GM18861 (cell line): ENCODE measurements around the gene DTHD1.

ENCODE experiments used
- ATAC-seq: cut with Tn5 transposase; IDR thresholded peaks from one replicate; pipeline ENCODE4 v1.9.1; 2021; ENCODE audit not compliant: unreplicated experiment

Gene DTHD1

DNA sequence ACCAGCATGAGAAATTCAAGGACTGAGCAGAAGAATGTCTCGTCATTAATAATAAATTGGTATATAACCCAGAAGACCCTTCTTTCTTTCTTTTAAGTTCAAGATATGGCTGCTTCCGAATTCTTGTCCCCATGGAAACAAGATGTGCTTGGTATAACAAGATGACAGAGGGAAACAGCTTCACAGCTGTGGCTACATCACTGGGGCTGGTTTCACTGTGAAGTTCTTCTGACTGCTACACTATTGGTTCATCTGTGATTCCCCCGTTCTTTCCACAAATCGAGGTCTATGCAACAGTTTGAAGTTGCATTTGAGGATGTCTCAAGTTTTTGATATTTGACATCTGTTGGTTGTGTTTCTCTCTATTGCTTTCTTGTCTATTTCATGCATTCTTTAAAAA, 12.3 kb upstream of the DTHD1 start:
- no peak for ATAC-seq

DNA sequence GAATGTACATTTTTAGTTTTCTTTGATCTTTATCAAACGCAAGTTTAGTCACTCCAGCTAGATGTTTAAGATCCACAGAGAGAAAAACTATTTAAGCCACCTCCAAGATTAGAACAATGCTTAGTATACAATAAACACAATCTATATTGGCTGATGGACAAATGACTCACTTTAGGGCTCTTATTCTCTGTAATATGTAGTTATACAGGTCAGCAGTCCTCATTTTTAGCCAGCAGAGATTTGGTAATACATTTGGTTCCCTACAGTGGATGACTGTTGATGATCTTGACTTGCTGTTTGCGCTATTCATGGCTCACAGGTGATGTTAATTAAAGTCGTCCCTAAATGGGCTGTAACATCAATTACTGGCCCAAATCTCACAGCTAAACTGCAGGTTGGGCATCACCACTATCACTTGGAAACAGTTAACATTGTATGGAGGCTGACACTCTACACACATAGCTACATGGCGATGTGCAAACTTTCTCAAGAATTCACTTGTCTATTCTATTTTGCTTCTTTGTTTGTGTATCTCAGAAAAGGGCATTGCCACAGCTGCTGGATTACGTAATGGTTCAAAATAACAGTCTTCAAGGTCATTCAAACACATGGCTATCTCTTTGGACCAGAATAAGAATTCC, 11.8 kb upstream of the DTHD1 start:
- ATAC-seq, result no peak

DNA sequence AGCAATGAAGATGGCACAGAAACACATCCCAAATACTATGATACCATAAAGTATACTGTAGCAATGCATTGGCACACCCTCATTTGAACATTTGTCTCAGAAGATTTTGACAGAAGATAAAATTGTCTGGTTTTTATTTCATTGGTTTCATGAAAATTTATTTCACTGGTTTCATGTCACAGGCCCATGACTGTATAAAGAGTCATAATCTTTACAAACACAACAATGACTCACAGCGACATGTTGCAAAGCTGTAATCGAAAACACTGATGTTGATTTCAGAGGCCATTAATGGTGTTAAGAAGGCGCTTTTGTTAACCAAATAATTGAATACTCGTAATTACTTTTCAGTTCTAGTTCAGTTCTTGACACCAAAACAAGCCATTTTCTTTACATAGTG, 8.1 kb upstream of the DTHD1 start:
- no peak for ATAC-seq

DNA sequence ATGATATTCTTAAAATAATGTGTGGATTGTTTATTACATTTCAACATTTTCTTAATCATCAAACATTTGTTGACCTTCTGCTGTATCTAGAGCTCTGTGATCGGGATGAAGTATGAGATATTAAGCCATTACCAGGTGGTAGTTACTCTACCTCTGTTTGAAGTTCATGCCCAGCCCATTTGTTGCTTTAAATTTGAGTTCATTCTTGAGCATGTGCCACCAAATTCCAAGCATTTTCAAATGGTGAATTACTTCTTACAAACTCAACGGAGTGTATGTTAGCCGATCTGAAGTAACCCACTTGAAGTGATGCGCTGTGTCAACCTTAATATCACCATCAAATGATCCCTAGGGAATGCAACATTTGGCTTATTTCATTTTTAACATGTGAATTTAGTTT, 7.3 kb upstream of the DTHD1 start:
- no peak for ATAC-seq

DNA sequence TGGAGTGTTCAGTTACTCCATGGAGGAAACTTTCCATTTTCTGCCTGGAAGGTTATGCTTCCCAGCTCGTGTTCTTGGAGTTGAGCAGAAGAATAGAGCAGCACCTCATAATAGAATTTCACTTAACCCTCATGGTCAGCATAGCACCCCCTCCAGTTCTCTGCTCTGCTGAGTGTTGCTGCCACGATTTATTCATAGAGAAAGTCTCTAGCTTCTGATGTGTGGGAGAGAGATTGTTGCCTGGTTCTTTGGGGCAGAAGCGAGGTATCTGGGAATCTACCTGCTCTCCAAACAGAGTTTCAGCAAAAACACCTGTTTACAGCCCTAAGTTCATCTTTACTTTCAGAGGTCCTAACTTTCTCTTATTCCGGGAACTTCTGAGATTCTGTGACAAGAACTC, 3.9 kb upstream of the DTHD1 start:
- no peak for ATAC-seq

DNA sequence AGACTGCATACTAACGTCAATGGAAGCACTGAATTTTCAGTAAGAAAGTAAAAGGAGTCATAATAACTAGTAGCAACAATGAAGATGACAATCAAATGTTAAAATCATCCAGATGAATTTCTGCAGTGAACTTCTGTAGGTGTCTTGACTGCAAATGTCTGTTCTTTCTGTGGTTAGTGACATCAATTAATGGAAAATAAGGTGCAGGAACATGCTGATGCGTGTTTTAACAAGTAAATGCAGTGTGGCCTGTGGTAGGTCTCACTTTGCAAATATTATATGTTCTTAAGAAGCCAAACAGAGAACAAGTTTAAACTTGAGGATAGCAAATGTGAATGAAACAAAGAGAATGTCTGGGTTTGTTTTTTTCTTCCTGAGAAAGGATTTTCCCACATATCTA, 2.6 kb upstream of the DTHD1 start:
- no peak for ATAC-seq

DNA sequence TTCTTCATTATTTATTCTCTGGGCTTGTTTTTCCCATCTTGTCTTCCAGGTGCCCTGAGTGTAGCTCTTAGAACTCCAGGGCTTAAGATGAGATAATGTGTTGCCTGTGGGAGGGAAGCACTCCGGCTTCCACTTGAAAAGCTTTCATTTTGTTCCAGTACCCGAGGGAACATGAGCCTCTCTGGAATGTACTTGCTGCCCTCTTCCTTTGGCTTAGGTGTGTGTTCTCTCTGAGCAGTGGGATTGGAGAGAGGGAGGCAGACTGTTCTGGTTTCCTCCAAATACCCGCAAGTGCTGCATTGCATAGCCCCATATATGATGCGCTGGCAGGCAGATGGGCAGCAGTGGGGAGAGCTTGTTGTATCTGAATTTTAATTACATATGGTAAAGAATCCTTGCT, 861 bp upstream of the DTHD1 start:
- no peak for ATAC-seq

DNA sequence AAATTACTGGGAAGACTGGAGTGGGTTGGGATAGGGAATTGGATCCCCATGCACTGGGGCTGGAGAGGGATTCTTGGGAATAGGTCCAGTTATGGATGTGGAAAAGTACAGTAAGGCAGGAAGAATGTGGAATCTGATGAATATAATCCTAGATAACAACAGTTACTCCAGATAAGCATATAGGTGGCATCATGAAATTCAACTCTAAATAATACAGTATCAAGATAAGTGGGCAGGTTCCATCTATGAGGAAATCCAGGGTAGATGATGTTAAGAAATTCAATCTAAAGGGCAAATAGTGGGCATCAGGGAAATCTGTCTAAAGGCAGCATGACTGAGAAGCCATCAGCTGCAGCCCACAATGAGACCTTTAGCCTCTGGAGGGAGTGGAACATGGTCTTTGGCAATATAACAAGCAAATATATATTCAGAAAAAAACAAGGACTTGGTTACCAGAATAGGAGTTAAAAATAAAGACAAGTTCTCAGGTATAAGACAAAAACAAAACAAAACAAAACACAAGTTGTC, 1.2 kb downstream of the DTHD1 start:
- ATAC-seq, result no peak

DNA sequence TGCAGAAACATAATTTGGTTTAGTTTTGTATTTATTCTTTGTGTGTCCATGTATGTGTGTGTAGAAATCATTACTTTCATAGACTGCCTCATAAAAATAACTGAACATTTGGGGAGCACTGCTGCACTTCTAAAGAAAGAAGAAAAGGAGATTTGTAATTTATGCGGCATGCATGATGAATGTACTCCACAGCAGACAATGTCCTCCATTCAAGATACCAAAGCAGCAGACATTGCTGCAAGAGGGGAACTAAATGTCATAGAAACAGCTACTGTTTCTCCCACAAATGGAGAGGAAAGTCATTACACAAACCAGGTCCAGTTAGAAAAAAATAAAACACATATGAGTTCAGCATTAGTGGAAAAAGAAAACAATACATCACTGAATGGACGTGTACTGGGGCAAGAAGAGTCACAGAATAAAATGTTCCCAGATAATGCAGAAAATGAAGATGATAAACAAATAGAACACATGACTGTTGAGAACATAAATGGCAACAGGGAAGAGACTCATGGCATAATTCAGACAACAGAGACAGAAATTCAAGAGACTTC, 2.6 kb downstream of the DTHD1 start:
- no peak for ATAC-seq

DNA sequence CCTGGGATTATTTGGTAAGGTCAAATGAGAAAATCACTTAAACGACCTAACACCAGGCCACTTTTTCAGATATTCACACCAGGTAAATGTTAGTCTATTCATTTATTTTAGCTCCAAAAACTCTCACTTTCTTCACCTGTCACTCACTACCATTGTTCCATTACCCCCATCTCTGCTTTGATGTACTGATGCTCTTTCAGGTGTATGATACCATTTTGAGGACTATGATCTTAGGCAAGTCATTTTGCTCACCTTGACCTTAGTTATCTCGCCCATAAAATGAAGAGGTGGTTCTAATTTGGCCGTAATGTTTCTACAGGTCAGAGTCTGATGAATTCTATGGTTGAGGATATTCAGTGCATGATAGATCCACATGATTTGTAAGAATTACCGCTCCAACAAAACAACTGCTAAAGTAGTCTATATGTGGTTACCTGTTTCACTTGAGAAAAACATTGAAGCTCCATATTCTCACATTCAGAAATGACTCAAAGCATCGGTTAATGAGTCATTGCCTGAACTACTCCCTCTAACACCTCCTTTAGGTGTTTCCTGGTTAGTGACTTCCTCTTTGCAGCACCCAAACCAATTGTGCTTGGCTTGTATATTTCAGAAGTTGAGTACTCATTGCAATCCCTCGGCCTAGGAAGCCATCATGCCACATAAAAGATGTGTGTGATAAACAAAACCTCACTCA, 4.5 kb downstream of the DTHD1 start:
- ATAC-seq, result peak; percentile 98

DNA sequence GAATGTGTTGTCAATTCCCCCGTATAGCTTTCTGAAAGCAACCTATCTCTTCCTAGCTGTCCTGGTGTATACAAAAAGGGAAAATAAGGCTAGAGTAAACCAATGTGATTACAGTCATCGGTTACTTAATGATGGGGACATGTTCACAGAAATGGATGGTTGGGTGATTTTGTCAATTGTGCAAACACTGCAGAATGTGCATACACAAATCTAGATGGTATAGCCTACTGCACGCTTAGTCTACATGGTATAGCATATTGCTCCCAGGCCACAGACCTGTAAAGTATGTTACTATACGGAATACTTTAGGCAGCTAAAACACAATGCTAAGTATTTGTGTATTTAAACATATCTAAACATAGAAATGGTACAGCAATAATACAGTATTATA, 5.1 kb downstream of the DTHD1 start:
- ATAC-seq, result no peak

DNA sequence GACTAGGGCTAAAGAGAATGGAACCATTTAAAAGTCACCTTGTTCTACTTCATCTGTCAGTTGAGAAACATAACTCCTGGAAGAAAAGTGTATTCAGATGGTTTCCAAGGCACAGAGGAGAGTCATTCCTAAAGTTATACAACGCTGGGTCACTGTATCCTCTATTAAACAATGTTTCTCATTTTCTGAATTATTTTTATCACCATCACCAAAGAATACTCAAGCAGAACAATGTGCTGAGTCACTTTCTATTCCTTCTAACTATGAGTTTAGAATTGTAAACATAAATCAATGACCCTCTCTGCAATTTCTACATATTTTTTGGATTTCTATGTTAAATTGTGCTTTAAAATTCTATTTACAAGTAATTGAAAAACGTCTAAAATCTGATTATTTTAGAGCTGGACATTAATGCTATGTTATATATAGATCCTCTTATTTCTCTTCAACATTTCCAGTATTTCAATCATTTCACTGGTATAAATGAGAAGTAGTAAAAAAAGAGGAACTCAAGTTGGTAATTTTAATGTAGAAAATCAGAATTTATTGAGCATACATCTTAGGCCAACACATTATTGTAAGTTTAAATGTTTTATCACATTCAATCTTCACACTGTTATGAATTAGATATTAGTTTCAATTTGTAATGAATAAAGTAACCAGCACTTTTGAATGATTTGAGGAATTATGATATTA, 7.5 kb downstream of the DTHD1 start:
- no peak for ATAC-seq

DNA sequence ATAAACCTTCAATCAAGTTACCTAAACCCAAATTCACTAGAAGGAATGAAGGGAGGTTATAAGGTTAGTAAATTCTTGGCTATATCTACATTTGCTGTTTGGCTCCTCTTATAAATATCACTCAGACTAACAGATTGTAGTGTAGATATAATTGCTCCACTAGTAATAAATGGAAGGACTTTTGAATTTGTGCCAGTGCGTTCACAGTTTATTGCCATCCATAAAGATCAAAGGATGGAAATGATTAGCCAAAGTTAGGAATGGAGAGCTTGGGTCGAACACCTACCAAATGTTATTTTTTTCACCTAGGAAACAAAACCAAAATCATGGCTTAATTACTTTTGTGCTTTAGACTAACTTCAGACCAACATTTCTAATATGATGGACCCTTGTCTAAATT, 9.2 kb downstream of the DTHD1 start:
- no peak for ATAC-seq

DNA sequence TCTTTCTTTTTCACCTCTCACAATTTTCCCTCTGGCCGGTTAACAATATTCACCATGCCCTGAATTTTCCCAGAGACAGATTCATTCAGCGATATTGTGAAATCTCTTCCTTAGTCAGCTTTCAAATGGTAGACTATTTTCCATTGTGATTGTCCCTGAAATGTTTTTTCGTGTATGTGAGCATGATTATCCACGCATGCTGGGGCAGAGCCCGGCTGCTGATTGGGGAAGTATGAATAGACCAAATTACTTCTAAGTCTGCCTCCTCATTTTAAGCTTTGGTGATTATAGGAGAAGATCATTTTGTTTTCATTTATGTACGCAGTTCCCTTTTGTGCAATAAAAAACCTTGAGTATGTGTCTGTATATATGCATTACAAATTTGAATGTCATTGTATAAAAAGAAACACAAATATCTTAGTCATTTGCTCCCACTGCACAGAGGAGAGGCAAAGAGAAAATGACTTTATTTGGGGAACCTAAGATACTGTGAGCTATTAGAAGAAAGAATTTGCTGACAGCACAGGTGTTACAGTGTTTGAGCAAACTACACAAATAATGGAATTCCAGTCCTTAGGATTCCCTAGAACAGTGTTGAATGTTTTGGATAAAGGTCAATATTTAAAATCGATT, 11.3 kb downstream of the DTHD1 start:
- no peak for ATAC-seq

DNA sequence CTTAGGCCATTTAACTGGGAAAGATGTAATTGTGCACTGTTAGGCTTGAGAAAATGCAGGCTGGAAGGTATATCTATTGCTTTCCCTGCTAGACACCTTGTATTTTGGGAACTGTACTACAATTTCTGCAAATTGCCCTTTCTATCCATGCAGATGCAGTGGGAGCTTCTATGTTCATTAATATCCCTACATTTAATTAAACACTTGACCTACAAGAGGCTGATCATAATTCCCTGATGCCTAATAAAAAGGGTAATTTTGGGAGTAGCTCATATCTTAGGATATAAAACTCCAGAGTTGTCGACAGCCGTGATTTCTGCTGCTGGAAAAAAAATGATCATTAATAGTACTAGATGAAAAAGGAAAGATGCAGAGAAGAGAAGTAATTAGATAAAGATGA, 19.7 kb downstream of the DTHD1 start:
- ATAC-seq, result no peak

DNA sequence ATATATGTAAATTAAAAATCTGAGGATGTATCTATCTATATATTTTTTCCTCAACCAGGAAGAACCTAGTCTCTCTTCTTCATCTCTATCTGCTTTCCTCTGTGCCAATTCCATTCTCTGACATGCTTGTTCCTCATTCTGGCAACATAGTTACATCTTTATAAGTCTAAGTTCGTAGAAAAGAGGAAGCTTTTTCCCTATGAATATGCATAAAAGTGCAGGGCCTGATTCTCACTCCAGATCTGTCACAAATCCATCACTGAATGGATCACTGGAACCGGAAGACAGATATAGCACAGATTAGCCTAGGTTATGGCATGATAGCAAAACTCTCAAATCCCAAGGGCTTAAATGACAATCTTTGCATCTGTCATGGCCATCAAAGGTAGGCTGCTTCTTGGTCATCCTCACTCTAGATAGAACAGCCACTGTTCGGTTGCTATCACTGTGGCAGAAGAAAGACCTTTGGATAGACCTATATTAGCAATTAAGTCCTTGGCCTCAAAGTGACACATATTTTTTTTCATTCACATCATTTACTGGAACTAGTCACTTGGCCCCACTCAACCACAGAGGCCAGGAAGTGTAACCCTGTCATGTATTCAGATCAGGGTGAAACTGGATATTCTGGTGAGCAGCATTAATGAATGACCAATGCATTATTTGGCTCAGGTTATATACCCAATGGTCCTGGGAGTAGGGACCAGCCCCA, 22.2 kb downstream of the DTHD1 start:
- ATAC-seq, result peak; percentile 90

DNA sequence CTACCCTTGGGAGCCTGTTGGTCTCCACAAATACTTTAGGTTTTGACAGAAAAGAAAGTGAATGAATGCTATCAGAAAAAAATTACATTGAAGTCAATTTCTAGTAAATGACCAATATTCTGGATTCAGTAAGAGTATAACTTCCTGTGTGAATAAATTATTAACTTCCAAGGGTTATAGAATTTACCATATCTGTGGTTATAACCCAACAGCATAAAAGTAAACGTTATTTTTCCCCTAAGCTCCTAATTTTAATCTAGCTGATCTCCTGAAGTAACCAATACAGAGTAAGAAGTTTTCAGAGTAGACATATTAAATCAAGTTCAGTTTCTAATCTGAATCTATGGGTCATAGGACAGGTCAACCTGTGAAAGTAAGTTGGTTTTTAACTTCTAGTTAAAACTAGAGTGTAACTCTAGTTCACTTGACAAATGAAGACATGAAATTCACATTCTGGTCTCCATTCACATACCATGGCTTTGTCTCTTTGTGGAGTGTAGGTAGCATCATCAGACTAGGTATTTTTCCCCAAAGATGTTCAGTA, 22.8 kb downstream of the DTHD1 start:
- peak; percentile 56 for ATAC-seq

DNA sequence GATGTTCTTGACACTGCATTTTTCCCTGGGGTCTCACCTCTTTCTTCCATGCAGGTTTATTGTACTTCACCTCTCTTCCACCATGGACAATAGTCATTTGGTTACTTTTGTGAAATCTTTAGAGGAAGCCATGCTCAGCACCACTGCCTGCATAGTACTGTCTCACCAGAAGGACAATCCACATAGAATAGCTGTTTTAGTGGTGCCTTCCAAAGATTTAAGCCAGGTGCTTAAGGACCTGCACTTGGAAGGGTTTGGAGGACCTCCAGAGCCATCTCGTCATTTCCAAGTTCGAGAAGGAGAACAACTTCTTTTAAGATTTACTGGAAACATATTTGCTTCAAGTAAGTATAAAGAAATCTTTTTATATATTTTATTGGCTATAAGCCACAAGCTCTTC, 26.7 kb downstream of the DTHD1 start:
- no peak for ATAC-seq

DNA sequence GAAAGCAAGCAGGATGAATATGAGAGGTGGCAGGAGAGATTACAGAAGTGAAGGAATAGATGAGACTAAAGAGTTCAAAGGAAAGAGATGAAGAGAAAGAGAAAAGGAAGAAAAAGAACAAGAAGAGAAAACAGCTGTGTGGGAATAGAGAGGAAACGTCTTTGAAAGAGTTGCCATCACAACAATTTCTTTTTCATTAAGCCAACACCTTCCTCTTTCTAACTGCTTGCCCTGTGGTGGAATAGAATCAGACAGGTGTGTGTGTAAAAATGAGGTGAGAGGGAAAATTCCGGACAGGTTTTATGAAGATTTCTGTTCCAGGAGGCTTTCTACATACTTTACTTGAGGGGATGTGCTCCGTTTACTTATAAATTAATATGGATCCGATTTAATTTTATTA, 28.8 kb downstream of the DTHD1 start:
- ATAC-seq, result no peak

DNA sequence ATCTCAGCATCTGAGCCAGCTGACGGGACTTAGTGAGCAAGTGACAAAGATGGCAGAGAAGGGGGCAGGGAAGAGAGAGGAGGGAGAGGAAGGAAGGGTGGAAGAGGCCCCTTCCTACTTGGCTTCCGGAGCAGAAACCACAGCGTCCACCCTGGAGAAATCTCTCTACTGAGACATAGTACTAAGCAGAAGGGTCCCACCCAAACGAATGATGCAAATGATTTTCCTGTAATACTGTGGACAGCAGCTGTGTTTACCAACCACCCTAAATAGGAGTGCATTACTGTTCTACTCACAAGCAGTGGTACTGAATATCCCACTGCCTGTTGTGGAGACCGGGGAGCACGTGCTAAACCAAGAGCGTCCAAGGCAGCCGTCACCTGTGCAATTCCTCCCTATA, 29.4 kb downstream of the DTHD1 start:
- ATAC-seq, result peak; percentile 88

DNA sequence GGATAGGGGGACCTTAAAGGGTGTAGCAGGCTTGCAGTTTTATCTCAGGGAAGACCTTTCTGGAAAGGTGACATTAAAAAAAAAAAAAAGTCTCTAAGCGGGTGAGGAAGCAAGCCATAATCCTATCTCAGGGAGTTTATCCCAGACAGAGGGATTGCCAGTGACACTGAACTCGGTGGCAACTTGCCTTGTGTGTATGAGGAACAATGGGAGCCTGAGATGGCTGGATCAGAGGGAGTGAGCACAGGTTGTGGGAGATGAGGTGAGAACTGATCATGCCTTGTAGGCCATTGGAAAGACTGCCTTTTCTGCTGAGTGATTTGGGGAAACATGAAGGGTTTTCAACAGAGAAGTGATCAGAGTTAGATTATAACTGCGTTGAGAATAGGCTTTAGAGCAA, 31.1 kb downstream of the DTHD1 start:
- no peak for ATAC-seq
